ENCODE results near the gene INSR.

- TF ChIP-seq CTCF (IDR thresholded peaks at IDR 0.05; ENCODE audit: low read depth, low read length): no peak
- no peak for TF ChIP-seq EZH2phosphoT487 (IDR thresholded peaks at IDR 0.05; ENCODE audit: low read depth)
Observed at GRCh38 chr19:7295912-7296536, 1.8 kb upstream of the INSR start.
